WTC11 (cell line): ENCODE data around the gene CCDC6. TPM values are rescaled to one million over a fixed set of nuclear protein-coding genes. Genes with fewer than 3 reads are reported as not detected.

ENCODE experiments used
- ATAC-seq: fragments of 200-7000 bp; cut with Tn5 transposase; 2 replicates; pipeline ENCODE4 v1.10.0; 2021; ENCODE audit warnings: mild to moderate bottlenecking, moderate library complexity
- CTCF ChIA-PET: fragments of 300-600 bp; sonication (Branson Sonifier 250); formaldehyde crosslinking; loops from one replicate; lab custom pipeline; 2021; ENCODE audit warnings: antibody characterized with exemption; lab: Charles Lee
- POLR2A ChIA-PET: fragments of 350-600 bp; sonication (Branson Sonifier 250); formaldehyde crosslinking; loops from one replicate; lab custom pipeline; 2021; ENCODE audit warnings: antibody characterized with exemption; lab: Charles Lee
- DNase-seq: peaks from one replicate; pipeline ENCODE4 v3.0.0; 2021; ENCODE audit warnings: low spot score
- H3K27ac Mint-ChIP-seq: 2 replicates; pipeline ENCODE4 v1.8.0; 2021; ENCODE audit warnings: mixed read lengths
- H3K27me3 Mint-ChIP-seq: 2 replicates; pipeline ENCODE4 v1.8.0; 2021; ENCODE audit warnings: low read depth, mild to moderate bottlenecking, moderate library complexity, mixed read lengths
- H3K36me3 Mint-ChIP-seq: 2 replicates; pipeline ENCODE4 v1.8.0; 2021; ENCODE audit warnings: mixed read lengths
- H3K4me1 Mint-ChIP-seq: 2 replicates; pipeline ENCODE4 v1.8.0; 2022; ENCODE audit warnings: mixed read lengths
- H3K4me3 Mint-ChIP-seq: 2 replicates; pipeline ENCODE4 v1.8.0; 2021; ENCODE audit warnings: mild to moderate bottlenecking, moderate library complexity, mixed read lengths
- H3K9me3 Mint-ChIP-seq: 2 replicates; pipeline ENCODE4 v1.8.0; 2021; ENCODE audit warnings: mixed read lengths
- GTF2I ChIP-seq: fragments of 250-450 bp; sonication (Bioruptor Pico); conservative IDR thresholded peaks from 2 replicates; pipeline ENCODE4 v1.4.0; 2021; ENCODE audit warnings: mild to moderate bottlenecking
- IRF2 ChIP-seq: sonication (generic); formaldehyde crosslinking; IDR thresholded peaks from 2 replicates; pipeline ENCODE4 v1.8.0; 2022; ENCODE audit warnings: low read depth, missing genetic modification reagents, borderline replicate concordance
- JAZF1 ChIP-seq: fragments of 250-450 bp; sonication (Bioruptor Pico); IDR thresholded peaks from 2 replicates; pipeline ENCODE4 v1.9.0; 2021; ENCODE audit warnings: moderate library complexity, mild to moderate bottlenecking, inconsistent platforms
- MYBL2 ChIP-seq: sonication (generic); formaldehyde crosslinking; IDR thresholded peaks from 2 replicates; pipeline ENCODE4 v1.8.1; 2023; ENCODE audit warnings: mild to moderate bottlenecking, moderate library complexity, missing genetic modification reagents
- NR2C2 ChIP-seq: sonication (generic); formaldehyde crosslinking; IDR thresholded peaks from 2 replicates; pipeline ENCODE4 v1.8.0; 2022; ENCODE audit warnings: mild to moderate bottlenecking, missing genetic modification reagents
- PRRX2 ChIP-seq: fragments of 250-450 bp; sonication (Bioruptor Pico); IDR thresholded peaks from 2 replicates; pipeline ENCODE4 v1.8.0; 2021; ENCODE audit warnings: mild to moderate bottlenecking
- SP1 ChIP-seq: sonication (generic); formaldehyde crosslinking; conservative IDR thresholded peaks from 2 replicates; pipeline ENCODE4 v1.8.1; 2022; ENCODE audit warnings: missing genetic modification reagents
- ZNF121 ChIP-seq: sonication (generic); formaldehyde crosslinking; IDR thresholded peaks from 2 replicates; pipeline ENCODE4 v1.8.0; 2023; ENCODE audit warnings: missing genetic modification reagents
- ZNF671 ChIP-seq: fragments of 250-450 bp; sonication (Bioruptor Pico); IDR thresholded peaks from 2 replicates; pipeline ENCODE4 v1.8.0; 2021; ENCODE audit warnings: mild to moderate bottlenecking
- total RNA-seq: library from RNA; stranded (reverse); gene quantifications from 3 replicates; pipeline ENCODE4 v1.2.3, GENCODE V29; 2021
- TF ChIP-seq, protein P1 (sequence below): sonication (generic); formaldehyde crosslinking; IDR thresholded peaks from 2 replicates; pipeline ENCODE4 v1.8.1; 2023; ENCODE audit warnings: mild to moderate bottlenecking, missing genetic modification reagents, borderline replicate concordance
- TF ChIP-seq, protein P2 (sequence below): sonication (generic); formaldehyde crosslinking; IDR thresholded peaks from 2 replicates; pipeline ENCODE4 v1.8.0; 2022; ENCODE audit warnings: mild to moderate bottlenecking, missing genetic modification reagents
- TF ChIP-seq, protein P3 (sequence below): sonication (generic); formaldehyde crosslinking; IDR thresholded peaks from 2 replicates; pipeline ENCODE4 v1.8.1; 2023; ENCODE audit warnings: mild to moderate bottlenecking, missing genetic modification reagents
- TF ChIP-seq, protein P4 (sequence below): sonication (generic); formaldehyde crosslinking; IDR thresholded peaks from 2 replicates; pipeline ENCODE4 v1.8.1; 2022; ENCODE audit warnings: mild to moderate bottlenecking, missing genetic modification reagents, moderate library complexity, borderline replicate concordance
- TF ChIP-seq, protein P5 (sequence below): fragments of 200-600 bp; IDR thresholded peaks from 2 replicates; pipeline ENCODE4 v1.8.0; 2022; ENCODE audit warnings: antibody characterized with exemption
- TF ChIP-seq, protein P6 (sequence below): sonication (generic); formaldehyde crosslinking; IDR thresholded peaks from 2 replicates; pipeline ENCODE4 v1.8.1; 2023; ENCODE audit warnings: mild to moderate bottlenecking, missing genetic modification reagents, moderate library complexity
- TF ChIP-seq, protein P7 (sequence below): fragments of 250-450 bp; sonication (Bioruptor Pico); IDR thresholded peaks from 2 replicates; pipeline ENCODE4 v1.8.0; 2021; ENCODE audit warnings: mild to moderate bottlenecking
- TF ChIP-seq, protein P8 (sequence below): sonication (generic); formaldehyde crosslinking; IDR thresholded peaks from 2 replicates; pipeline ENCODE4 v1.8.0; 2023; ENCODE audit warnings: missing genetic modification reagents, mild to moderate bottlenecking, borderline replicate concordance

The CCDC6 gene
- total RNA-seq, 1 experiment from 2014 or later = 55.2 TPM

DNA sequence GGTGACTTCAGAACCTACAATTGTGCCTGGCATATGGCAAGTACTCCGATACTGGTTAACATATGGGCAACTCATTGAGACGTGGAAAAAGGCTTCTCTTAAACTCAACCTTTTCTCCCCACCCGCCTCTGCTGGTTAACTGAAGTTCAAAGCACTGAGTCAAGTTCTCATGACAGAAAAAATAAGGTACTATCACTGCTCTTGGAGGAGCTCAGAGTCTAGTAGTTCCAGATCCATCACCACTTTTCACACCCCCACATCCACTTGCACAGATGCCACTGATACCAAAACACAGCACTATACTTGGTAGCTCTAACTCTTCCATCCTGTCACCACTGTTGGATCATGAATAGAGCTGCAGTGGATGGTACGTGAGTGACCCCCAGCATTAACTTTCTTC, 36.2 kb downstream of the CCDC6 start:
- H3K27me3 Mint-ChIP-seq = no peaks in the 10 kb centered on the region; the same call in 1 of the 2 replicates
- ChIA-PET CTCF (interaction anchor here (0.5 to 1.7 kb wide), 4 partner anchors 36 to 121 kb away, joined by 3 to 6 read pairs (median 4); partner anchors contain the start of gene CCDC6), POLR2A (no interaction called here)
- ATAC-seq = no peak
- no peak for TF ChIP-seq IRF2 (CRISPR knock-in tag)
- no peak for TF ChIP-seq NR2C2 (CRISPR knock-in tag)
- TF ChIP-seq, protein P1, sequence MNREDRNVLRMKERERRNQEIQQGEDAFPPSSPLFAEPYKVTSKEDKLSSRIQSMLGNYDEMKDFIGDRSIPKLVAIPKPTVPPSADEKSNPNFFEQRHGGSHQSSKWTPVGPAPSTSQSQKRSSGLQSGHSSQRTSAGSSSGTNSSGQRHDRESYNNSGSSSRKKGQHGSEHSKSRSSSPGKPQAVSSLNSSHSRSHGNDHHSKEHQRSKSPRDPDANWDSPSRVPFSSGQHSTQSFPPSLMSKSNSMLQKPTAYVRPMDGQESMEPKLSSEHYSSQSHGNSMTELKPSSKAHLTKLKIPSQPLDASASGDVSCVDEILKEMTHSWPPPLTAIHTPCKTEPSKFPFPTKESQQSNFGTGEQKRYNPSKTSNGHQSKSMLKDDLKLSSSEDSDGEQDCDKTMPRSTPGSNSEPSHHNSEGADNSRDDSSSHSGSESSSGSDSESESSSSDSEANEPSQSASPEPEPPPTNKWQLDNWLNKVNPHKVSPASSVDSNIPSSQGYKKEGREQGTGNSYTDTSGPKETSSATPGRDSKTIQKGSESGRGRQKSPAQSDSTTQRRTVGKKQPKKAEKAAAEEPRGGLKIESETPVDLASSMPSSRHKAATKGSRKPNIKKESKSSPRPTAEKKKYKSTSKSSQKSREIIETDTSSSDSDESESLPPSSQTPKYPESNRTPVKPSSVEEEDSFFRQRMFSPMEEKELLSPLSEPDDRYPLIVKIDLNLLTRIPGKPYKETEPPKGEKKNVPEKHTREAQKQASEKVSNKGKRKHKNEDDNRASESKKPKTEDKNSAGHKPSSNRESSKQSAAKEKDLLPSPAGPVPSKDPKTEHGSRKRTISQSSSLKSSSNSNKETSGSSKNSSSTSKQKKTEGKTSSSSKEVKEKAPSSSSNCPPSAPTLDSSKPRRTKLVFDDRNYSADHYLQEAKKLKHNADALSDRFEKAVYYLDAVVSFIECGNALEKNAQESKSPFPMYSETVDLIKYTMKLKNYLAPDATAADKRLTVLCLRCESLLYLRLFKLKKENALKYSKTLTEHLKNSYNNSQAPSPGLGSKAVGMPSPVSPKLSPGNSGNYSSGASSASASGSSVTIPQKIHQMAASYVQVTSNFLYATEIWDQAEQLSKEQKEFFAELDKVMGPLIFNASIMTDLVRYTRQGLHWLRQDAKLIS (CRISPR knock-in tag) = no peak
- no peak for TF ChIP-seq ZNF671
- no peak overlapping the region for H3K4me3 Mint-ChIP-seq
- DNase-seq = no peak
- no peaks in the 10 kb centered on the region for H3K36me3 Mint-ChIP-seq
- no peaks in the 10 kb centered on the region for H3K9me3 Mint-ChIP-seq
- peak overlapping the region; percentile 39; the same call in 1 of the 2 replicates for H3K27ac Mint-ChIP-seq
- H3K4me1 Mint-ChIP-seq = peaks cover 75% of the 10 kb centered on the region

DNA sequence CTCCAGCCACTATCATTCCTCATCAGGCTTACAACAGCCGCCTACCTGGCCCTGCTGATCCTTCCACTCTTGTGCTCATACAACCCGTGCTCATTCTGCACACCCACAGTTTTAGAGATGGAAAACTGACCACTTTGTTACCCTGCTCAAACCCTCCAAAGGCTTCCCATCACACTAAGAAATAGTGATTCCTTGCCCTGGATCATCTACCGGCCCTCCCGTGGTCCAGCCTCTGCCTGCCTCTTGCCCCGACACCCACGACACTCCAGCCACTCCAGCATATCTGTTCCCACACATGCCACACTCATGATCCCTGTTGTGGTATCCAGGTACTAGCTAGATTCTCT, 36.8 kb downstream of the CCDC6 start:
- H3K4me1 Mint-ChIP-seq = peaks cover 75% of the 10 kb centered on the region
- ChIA-PET CTCF (no interaction called here), POLR2A (no interaction called here)
- no peaks in the 10 kb centered on the region; the same call in 1 of the 2 replicates for H3K27me3 Mint-ChIP-seq
- ATAC-seq (no peak), DNase-seq (no peak)
- peak overlapping the region; percentile 18 for H3K27ac Mint-ChIP-seq
- H3K36me3 Mint-ChIP-seq = no peaks in the 10 kb centered on the region
- no peak overlapping the region for H3K4me3 Mint-ChIP-seq
- H3K9me3 Mint-ChIP-seq = no peaks in the 10 kb centered on the region
- TF ChIP-seq, protein P2, sequence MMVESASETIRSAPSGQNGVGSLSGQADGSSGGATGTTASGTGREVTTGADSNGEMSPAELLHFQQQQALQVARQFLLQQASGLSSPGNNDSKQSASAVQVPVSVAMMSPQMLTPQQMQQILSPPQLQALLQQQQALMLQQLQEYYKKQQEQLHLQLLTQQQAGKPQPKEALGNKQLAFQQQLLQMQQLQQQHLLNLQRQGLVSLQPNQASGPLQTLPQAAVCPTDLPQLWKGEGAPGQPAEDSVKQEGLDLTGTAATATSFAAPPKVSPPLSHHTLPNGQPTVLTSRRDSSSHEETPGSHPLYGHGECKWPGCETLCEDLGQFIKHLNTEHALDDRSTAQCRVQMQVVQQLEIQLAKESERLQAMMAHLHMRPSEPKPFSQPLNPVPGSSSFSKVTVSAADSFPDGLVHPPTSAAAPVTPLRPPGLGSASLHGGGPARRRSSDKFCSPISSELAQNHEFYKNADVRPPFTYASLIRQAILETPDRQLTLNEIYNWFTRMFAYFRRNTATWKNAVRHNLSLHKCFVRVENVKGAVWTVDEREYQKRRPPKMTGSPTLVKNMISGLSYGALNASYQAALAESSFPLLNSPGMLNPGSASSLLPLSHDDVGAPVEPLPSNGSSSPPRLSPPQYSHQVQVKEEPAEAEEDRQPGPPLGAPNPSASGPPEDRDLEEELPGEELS (CRISPR knock-in tag) = no peak
- TF ChIP-seq, protein P3, sequence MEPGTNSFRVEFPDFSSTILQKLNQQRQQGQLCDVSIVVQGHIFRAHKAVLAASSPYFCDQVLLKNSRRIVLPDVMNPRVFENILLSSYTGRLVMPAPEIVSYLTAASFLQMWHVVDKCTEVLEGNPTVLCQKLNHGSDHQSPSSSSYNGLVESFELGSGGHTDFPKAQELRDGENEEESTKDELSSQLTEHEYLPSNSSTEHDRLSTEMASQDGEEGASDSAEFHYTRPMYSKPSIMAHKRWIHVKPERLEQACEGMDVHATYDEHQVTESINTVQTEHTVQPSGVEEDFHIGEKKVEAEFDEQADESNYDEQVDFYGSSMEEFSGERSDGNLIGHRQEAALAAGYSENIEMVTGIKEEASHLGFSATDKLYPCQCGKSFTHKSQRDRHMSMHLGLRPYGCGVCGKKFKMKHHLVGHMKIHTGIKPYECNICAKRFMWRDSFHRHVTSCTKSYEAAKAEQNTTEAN (CRISPR knock-in tag) = no peak
- TF ChIP-seq ZNF121 (CRISPR knock-in tag) (no peak), MYBL2 (CRISPR knock-in tag) (no peak), JAZF1 (CRISPR knock-in tag) (no peak), GTF2I (CRISPR knock-in tag) (no peak), NR2C2 (CRISPR knock-in tag) (no peak), PRRX2 (no peak), SP1 (CRISPR knock-in tag) (no peak)
- TF ChIP-seq, protein P4, sequence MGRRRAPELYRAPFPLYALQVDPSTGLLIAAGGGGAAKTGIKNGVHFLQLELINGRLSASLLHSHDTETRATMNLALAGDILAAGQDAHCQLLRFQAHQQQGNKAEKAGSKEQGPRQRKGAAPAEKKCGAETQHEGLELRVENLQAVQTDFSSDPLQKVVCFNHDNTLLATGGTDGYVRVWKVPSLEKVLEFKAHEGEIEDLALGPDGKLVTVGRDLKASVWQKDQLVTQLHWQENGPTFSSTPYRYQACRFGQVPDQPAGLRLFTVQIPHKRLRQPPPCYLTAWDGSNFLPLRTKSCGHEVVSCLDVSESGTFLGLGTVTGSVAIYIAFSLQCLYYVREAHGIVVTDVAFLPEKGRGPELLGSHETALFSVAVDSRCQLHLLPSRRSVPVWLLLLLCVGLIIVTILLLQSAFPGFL = no peak
- TF ChIP-seq, protein P5, sequence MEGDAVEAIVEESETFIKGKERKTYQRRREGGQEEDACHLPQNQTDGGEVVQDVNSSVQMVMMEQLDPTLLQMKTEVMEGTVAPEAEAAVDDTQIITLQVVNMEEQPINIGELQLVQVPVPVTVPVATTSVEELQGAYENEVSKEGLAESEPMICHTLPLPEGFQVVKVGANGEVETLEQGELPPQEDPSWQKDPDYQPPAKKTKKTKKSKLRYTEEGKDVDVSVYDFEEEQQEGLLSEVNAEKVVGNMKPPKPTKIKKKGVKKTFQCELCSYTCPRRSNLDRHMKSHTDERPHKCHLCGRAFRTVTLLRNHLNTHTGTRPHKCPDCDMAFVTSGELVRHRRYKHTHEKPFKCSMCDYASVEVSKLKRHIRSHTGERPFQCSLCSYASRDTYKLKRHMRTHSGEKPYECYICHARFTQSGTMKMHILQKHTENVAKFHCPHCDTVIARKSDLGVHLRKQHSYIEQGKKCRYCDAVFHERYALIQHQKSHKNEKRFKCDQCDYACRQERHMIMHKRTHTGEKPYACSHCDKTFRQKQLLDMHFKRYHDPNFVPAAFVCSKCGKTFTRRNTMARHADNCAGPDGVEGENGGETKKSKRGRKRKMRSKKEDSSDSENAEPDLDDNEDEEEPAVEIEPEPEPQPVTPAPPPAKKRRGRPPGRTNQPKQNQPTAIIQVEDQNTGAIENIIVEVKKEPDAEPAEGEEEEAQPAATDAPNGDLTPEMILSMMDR = no peak
- TF ChIP-seq, protein P6, sequence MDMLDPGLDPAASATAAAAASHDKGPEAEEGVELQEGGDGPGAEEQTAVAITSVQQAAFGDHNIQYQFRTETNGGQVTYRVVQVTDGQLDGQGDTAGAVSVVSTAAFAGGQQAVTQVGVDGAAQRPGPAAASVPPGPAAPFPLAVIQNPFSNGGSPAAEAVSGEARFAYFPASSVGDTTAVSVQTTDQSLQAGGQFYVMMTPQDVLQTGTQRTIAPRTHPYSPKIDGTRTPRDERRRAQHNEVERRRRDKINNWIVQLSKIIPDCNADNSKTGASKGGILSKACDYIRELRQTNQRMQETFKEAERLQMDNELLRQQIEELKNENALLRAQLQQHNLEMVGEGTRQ (CRISPR knock-in tag) = no peak
- TF ChIP-seq, protein P7, sequence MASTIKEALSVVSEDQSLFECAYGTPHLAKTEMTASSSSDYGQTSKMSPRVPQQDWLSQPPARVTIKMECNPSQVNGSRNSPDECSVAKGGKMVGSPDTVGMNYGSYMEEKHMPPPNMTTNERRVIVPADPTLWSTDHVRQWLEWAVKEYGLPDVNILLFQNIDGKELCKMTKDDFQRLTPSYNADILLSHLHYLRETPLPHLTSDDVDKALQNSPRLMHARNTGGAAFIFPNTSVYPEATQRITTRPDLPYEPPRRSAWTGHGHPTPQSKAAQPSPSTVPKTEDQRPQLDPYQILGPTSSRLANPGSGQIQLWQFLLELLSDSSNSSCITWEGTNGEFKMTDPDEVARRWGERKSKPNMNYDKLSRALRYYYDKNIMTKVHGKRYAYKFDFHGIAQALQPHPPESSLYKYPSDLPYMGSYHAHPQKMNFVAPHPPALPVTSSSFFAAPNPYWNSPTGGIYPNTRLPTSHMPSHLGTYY (CRISPR knock-in tag) = no peak
- TF ChIP-seq, protein P8, sequence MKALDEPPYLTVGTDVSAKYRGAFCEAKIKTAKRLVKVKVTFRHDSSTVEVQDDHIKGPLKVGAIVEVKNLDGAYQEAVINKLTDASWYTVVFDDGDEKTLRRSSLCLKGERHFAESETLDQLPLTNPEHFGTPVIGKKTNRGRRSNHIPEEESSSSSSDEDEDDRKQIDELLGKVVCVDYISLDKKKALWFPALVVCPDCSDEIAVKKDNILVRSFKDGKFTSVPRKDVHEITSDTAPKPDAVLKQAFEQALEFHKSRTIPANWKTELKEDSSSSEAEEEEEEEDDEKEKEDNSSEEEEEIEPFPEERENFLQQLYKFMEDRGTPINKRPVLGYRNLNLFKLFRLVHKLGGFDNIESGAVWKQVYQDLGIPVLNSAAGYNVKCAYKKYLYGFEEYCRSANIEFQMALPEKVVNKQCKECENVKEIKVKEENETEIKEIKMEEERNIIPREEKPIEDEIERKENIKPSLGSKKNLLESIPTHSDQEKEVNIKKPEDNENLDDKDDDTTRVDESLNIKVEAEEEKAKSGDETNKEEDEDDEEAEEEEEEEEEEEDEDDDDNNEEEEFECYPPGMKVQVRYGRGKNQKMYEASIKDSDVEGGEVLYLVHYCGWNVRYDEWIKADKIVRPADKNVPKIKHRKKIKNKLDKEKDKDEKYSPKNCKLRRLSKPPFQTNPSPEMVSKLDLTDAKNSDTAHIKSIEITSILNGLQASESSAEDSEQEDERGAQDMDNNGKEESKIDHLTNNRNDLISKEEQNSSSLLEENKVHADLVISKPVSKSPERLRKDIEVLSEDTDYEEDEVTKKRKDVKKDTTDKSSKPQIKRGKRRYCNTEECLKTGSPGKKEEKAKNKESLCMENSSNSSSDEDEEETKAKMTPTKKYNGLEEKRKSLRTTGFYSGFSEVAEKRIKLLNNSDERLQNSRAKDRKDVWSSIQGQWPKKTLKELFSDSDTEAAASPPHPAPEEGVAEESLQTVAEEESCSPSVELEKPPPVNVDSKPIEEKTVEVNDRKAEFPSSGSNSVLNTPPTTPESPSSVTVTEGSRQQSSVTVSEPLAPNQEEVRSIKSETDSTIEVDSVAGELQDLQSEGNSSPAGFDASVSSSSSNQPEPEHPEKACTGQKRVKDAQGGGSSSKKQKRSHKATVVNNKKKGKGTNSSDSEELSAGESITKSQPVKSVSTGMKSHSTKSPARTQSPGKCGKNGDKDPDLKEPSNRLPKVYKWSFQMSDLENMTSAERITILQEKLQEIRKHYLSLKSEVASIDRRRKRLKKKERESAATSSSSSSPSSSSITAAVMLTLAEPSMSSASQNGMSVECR = no peak
